Breast epithelium (tissue), 4 donors: ENCODE measurements around the gene PTPRA. TPM values are rescaled to one million over a fixed set of nuclear protein-coding genes. Genes with fewer than 3 reads are reported as not detected.

ENCODE experiments used
- DNase-seq, 2 donors: peaks; one replicate each; pipeline ENCODE4 v3.0.0-alpha.2; 2019; ENCODE audit warnings: low spot score in 2 of 2
- H3K27ac ChIP-seq, 2 donors: fragments of 200-600 bp; sonication (generic) in 1 of 2; one replicate each; pipeline ENCODE4 v1.5.1; 2016 to 2019; ENCODE audit warnings: mild to moderate bottlenecking in 1 of 2
- H3K27me3 ChIP-seq, 2 donors: fragments of 200-600 bp; sonication (generic) in 1 of 2; one replicate each; pipeline versions ENCODE4 v1.5.1 to v1.6.0; 2017 to 2019; ENCODE audit warnings: control low read depth in 1 of 2, mild to moderate bottlenecking in 1 of 2
- H3K36me3 ChIP-seq: fragments of 200-600 bp; one replicate; pipeline ENCODE4 v1.5.1; 2019
- H3K4me1 ChIP-seq, 2 donors: fragments of 200-600 bp; sonication (generic); one replicate each; pipeline ENCODE4 v1.5.1; 2016 to 2019; ENCODE audit warnings: control low read depth in 1 of 2
- H3K4me3 ChIP-seq, 3 donors: fragments of 200-600 bp; sonication (generic); 1 replicate in 2 of 3; 2 replicates in 1 of 3; pipeline ENCODE4 v1.5.1; 2016 to 2019; ENCODE audit warnings: mild to moderate bottlenecking in 3 of 3, moderate library complexity in 2 of 3
- H3K9me3 ChIP-seq, 2 donors: fragments of 200-600 bp; sonication (generic) in 1 of 2; one replicate each; pipeline ENCODE4 v1.5.1; 2016 to 2019; ENCODE audit warnings: control low read depth in 1 of 2
- CTCF ChIP-seq, 3 donors: fragments of 450-650 bp; IDR thresholded peaks; one replicate each; pipeline ENCODE4 v1.5.1; 2016 to 2017; ENCODE audit warnings: antibody characterized with exemption in 3 of 3, mild to moderate bottlenecking in 3 of 3, moderate library complexity in 3 of 3
- POLR2A ChIP-seq: fragments of 450-650 bp; IDR thresholded peaks from one replicate; pipeline ENCODE4 v1.6.1; 2016; ENCODE audit warnings: antibody characterized with exemption, mild to moderate bottlenecking, moderate library complexity
- POLR2AphosphoS5 ChIP-seq, 3 donors: sonication (generic); formaldehyde crosslinking; IDR thresholded peaks; one replicate each; pipeline ENCODE4 v1.6.1; 2017; ENCODE audit warnings: antibody characterized with exemption in 3 of 3
- intact Hi-C: fragments of 100-400 bp; cut with DNase I; formaldehyde crosslinking; loops from one replicate; pipeline ENCODE4 v1.15.1; 2023; ENCODE audit warnings: low total_unique reads
- total RNA-seq, 3 donors: library from RNA; depleted of rRNA; stranded (reverse); fragments of >200 nt; gene quantifications; one replicate each; pipeline ENCODE4 v1.1.0, GENCODE V29; 2016

PTPRA gene
- total RNA-seq, 3 donors from 2014 or later = 89.1 to 102 (median 96.0) TPM

GRCh38 chr20:2986466-2986865 lies 113.2 kb downstream of the PTPRA start:
- no peak for TF ChIP-seq POLR2A
- Histone ChIP-seq H3K4me1 (no peaks in the 10 kb centered on the region), H3K9me3 (no peaks in the 10 kb centered on the region), H3K27me3 (no peaks in the 10 kb centered on the region), H3K36me3 (no peaks in the 10 kb centered on the region), H3K27ac (no peak overlapping the region), H3K4me3 (no peak overlapping the region)
- DNase-seq = no peak
- intact Hi-C loops = no loop called here

- no peak overlapping the region for H3K4me3 ChIP-seq
- intact Hi-C loops = no loop called here
- no peaks in the 10 kb centered on the region for H3K27me3 ChIP-seq
- H3K4me1 ChIP-seq = no peaks in the 10 kb centered on the region
- no peaks in the 10 kb centered on the region for H3K36me3 ChIP-seq
- TF ChIP-seq CTCF (IDR thresholded peaks at IDR 0.05) (no peak), POLR2AphosphoS5 (IDR thresholded peaks at IDR 0.05) (no peak), POLR2A (no peak)
- no peaks in the 10 kb centered on the region for H3K9me3 ChIP-seq
- no peak overlapping the region for H3K27ac ChIP-seq
- no peak for DNase-seq
Observed at GRCh38 chr20:2987861-2988260, 114.6 kb downstream of the PTPRA start.

GRCh38 chr20:2991532-2991931 lies 118.3 kb downstream of the PTPRA start:
- Histone ChIP-seq H3K4me1 (no peaks in the 10 kb centered on the region), H3K27ac (no peak overlapping the region), H3K9me3 (no peaks in the 10 kb centered on the region), H3K36me3 (no peaks in the 10 kb centered on the region), H3K27me3 (no peaks in the 10 kb centered on the region), H3K4me3 (no peak overlapping the region)
- DNase-seq = no peak
- TF ChIP-seq POLR2A (no peak), CTCF (IDR thresholded peaks at IDR 0.05) (no peak), POLR2AphosphoS5 (IDR thresholded peaks at IDR 0.05) (no peak)
- intact Hi-C loops = no loop called here

- no peak for DNase-seq
- Histone ChIP-seq H3K27ac (no peak overlapping the region), H3K4me1 (no peaks in the 10 kb centered on the region), H3K27me3 (no peaks in the 10 kb centered on the region), H3K9me3 (no peaks in the 10 kb centered on the region), H3K4me3 (no peak overlapping the region), H3K36me3 (no peaks in the 10 kb centered on the region)
- TF ChIP-seq POLR2A (no peak), CTCF (IDR thresholded peaks at IDR 0.05) (no peak), POLR2AphosphoS5 (IDR thresholded peaks at IDR 0.05) (no peak)
- intact Hi-C loops = no loop called here
Observed at GRCh38 chr20:2993250-2993649, 120.0 kb downstream of the PTPRA start.

GRCh38 chr20:2995796-2996195 lies 122.5 kb downstream of the PTPRA start:
- H3K36me3 ChIP-seq = no peaks in the 10 kb centered on the region
- intact Hi-C loops = no loop called here

More at GRCh38 chr20:2995796-2996195, 122.5 kb downstream of the PTPRA start:
- H3K27me3 ChIP-seq = no peaks in the 10 kb centered on the region
- no peaks in the 10 kb centered on the region for H3K4me1 ChIP-seq
- H3K27ac ChIP-seq = no peak overlapping the region
- no peak overlapping the region for H3K4me3 ChIP-seq
- no peak for TF ChIP-seq CTCF (IDR thresholded peaks at IDR 0.05)
- TF ChIP-seq POLR2A = no peak
- TF ChIP-seq POLR2AphosphoS5 (IDR thresholded peaks at IDR 0.05) = no peak
- DNase-seq = no peak
- no peaks in the 10 kb centered on the region for H3K9me3 ChIP-seq
